HG03520 (cell line): ENCODE results near the gene KIF3C.
"Not testable (repeated sequence)": the region's sequence is repeated elsewhere in the genome, so short reads cannot be mapped to it uniquely, and the experiment has no call there.

Experiments used
- ATAC-seq: cut with Tn5 transposase; IDR thresholded peaks from one replicate; pipeline ENCODE4 v1.9.1; 2021; ENCODE audit warnings: mild to moderate bottlenecking, moderate library complexity; ENCODE audit not compliant: unreplicated experiment

Gene KIF3C

DNA sequence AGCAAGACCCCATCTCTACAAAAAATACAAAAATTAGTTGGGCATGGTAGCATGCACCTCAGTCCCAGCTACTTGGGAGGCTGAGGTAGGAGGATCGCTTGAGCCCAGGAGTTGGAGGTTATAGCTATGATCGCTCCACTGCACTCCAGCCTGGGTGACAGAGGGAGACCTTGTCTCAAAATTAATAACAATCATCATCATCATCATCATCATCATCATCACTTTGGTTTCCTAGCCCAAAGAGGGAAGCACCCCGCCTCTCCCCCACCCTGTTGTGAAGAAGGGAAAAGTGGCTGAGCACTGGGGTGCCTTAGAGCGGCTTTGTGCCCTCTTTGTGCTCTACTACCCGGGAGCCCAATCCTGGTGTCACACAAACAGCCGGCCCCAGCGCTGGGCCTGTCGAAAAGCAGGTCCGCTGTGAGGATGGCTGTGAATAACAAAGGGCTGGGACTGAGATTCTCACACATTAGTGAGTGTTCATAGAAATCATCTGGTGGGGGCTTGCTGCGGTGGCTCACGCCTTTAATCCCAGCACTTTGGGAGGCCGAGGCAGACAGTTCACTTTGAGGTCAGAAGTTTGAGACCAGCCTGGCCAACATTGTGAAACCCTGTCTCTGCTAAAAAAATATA lies 61.4 kb downstream of the KIF3C start:
- ATAC-seq: no peak

DNA sequence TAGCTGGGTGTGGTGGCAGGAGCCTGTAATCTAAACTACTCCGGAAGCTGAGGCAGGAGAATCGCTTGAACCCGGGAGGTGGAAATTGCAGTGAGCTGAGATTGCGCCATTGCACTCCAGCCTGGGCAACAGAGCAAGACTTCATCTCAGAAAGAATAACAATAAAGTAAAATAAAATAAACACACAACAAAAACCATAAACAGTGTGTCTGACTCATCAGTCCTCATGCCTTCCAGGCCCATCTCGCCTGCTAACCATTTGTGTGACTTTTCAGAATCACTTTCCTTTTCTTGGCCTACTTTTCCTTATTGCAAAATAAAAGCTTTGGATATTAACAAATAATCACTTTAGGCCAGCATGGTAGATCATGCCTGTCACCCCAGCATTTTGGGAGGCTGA lies 62.0 kb downstream of the KIF3C start:
- no peak for ATAC-seq

DNA sequence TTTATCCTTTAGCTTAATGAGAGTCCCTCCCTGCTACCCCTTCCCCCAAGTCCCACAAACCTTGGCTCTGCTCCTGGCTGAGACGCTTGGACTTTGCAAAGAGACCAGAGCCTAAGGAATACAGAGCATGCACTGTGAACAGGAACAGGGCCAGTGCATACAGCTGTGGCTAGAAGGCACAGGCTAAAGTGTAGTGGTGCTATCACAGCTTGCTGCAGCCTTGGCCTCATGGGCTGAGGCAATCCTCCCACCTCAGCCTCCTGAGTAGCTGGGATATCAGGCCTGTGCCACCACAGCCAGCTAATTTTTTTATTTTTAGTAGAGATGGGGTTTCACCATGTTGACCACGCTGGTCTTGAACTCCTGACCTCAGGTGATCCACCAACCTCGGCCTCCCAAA lies 64.5 kb downstream of the KIF3C start:
- ATAC-seq: no peak

DNA sequence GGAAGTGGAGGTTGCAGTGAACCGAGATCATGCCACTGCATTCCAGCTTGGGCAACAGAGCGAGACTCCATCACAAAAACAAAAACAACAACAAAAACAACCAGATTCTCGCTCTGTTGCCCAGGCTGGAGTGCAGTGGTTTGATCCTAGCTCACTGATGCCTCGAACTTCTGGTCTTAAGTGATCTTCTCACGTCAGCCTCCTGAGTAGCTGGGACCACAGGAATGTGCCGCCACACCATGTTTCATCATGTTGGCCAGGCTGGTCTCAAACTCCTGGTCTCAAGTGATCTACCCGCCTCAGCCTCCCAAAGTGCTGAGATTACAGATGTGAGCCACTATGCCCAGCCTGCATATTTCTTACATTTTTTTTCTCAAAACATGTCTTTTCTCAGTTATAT lies 64.9 kb downstream of the KIF3C start:
- not testable (repeated sequence) for ATAC-seq

DNA sequence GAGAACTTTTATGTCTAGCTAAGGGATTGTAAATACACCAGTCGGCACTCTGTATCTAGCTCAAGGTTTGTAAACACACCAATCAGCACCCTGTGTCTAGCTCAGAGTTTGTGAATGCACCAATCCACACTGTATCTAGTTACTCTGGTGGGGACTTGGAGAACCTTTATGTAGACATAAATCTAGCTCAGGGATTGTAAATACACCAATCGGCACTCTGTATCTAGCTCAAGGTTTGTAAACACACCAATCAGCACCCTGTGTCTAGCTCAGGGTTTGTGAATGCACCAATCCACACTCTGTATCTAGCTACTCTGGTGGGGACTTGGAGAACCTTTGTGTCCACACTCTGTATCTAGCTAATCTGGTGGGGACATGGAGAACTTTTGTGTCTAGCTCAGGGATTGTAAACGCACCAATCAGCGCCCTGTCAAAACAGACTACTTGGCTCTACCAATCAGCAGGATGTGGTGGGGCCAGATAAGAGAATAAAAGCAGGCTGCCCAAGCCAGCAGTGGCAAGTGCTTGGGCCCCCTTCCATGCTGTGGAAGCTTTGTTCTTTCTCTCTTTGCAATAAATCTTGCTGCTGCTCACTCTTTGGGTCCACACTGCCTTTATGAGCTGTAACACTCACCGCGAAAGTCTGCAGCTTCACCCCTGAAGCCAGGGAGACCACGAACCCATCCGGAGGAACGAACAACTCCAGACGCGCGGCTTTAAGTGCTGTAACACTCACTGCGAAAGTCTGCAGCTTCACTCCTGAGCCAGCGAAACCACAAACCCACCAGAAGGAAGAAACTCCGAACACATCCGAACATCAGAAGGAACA lies 66.1 kb downstream of the KIF3C start:
- not testable (repeated sequence) for ATAC-seq

DNA sequence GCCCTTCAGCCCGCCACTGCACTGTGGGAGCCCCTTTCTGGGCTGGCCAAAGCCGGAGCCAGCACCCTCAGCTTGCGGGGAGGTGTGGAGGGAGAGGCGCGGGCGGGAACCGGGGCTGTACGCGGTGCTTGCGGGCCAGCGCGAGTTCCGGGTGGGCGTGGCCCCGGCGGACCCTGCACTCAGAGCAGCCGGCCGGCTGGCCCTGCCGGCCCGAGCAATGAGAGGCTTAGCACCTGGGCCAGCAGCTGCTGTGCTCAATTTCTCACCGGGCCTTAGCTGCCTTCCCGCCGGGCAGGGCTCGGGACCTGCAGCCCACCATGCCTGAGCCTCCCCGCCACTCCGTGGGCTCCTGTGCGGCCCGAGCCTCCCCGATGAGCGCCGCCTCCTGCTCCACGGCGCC lies 66.9 kb downstream of the KIF3C start:
- ATAC-seq: not testable (repeated sequence)

DNA sequence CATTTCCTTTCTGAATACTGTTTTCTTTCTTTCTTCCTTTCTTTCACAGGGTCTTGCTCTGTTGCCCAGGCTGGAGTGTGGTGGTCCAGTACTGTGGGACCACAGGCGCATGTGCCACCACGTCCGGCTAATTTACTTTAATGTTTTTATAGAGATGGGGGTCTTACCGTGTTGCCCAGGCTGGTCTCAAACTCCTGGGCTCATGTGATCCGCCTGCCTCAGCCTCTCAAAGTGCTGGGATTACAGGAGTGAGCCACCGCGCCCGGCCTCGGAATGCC lies 68.7 kb downstream of the KIF3C start:
- ATAC-seq: not testable (repeated sequence)

DNA sequence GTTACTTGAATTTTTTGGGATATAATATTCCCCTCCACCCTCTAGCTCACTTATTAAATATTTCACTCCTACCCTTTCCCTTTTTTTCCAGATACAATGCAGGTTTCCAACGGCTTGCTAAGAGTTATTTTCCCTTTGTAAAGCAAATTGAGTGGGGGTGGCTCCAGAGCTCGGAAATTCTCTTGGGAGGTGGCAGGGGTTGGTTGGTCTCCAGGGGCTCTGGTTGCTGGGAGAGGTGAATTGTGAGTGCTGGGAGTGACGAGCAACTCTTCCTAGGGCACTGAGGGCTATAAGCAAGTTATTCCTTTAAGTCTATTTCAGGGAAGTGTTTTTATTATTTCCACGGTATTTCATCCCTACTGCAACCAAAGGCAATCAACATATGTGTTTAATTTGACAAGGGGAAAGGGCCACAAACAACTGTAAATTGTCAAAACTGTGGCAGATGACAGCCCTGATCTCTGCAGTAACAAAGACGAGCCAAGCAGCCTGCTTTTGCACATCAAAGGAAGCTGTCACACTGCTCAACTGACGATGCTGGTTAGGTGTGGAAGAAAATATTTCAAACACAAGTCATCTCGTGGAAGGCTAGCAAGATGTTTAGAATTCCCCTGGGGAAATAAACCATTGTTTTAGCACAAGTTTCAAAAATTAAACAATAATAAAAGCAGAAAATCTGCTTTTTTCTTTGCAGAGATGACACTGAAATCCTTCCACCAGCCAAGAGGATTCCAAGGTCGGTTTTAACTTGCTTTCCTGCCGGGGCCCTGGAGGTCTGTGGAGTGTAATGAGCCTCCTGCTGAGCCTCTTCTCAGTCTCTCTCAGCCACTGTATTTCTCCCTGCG lies 69.2 kb downstream of the KIF3C start:
- ATAC-seq: no peak

DNA sequence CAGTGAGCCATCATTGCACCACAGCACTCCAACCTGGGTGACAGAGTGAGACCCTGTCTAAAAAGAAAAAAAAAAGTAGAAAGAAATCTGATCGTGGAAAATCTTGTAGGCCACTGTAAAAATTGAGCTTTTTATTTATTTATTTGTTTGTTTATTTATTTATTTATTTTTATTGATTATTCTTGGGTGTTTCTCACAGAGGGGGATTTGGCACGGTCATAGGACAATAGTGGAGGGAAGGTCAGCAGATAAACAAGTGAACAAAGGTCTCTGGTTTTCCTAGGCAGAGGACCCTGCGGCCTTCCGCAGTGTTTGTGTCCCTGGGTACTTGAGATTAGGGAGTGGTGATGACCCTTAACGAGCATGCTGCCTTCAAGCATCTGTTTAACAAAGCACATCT lies 72.7 kb downstream of the KIF3C start:
- ATAC-seq: not testable (repeated sequence)

DNA sequence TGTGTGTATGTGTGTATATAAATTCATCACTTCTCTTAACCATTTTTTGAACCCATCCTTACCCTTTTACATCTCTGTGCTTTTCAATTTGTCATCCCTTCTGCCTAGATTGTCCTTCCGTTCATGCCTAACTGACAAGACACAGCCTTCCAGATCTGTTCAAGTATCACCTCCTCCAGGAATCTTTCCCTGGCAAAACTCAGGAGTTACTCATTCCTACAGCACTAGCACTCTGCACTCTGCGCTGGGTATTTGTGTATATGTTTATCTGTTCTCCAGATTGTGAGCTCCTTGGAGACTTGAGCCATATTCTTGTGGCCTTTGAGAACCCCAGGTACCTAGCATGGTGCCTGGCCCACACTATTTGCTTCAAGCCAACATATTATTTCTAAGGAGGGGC lies 77.2 kb downstream of the KIF3C start:
- no peak for ATAC-seq

DNA sequence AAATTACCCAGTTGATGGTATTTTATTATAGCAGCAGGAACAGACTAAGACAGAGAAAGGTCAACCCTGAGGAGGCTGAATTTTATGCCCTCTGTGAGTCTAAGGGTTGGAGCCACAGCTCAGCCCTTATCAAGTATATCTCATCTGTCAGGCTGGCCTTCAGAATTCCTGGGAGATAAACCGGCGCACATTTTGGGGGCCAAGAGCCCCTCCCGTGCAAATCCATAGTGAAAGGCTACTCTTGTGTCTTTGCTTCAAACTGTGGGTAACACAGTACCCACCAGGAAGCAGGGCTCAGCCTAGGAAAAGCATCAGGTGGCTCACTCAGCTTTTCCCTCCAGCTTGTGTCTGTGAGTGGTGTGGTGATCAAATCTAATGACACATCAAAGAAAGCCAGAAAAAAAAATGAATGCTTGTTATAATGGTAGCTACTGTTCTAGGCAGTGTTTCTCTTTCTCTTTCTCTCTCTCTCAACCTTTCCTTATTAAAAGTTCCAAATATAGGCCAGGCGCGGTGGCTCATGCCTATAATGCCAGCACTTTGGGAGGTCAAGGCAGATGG lies 79.0 kb downstream of the KIF3C start:
- ATAC-seq: no peak

DNA sequence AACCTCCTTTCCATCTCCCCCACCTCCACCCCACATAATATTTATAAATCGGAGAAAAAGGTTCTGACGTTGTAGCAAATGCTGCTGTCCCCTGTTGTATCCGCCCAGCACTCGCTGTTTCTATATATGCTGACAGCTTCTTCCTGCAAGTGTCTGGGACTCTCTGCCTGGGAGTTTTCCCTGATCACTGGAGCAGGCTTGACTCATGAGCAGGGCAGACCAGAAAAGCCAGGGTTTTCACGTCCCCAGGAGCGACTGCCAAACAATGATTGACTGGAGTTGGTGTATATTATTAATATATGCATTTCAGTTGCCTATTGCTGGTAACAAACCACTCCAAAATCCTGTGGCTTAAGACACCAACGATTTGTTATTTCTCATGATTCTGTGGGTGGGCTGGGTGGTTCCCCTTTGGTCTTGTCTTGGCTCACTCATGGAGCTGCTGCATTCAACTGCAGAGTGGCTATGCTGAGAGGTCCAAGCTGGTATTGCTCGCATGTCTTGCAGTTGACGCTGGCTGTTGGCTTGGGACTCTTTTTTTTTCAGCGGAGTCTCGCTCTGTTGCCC lies 82.8 kb downstream of the KIF3C start:
- ATAC-seq: no peak

DNA sequence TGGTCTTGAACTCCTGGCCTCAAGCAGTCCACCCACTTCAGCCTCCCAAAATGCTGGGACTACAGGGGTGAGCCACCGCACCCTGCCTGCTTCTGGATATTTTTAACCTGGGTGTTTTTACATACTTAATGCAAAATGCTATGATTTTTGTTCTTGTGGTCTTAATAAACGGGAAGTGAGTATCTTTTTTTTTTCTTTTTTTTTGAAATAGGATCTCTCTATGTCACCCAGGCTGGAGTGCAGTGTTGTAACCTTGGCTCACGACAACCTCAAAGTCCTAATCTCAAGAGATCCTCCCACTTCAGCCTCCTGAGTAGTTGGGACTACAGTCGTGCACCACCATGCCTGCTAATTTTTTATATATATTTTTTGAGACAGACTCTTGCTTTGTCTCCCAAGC lies 84.8 kb downstream of the KIF3C start:
- ATAC-seq: no peak

DNA sequence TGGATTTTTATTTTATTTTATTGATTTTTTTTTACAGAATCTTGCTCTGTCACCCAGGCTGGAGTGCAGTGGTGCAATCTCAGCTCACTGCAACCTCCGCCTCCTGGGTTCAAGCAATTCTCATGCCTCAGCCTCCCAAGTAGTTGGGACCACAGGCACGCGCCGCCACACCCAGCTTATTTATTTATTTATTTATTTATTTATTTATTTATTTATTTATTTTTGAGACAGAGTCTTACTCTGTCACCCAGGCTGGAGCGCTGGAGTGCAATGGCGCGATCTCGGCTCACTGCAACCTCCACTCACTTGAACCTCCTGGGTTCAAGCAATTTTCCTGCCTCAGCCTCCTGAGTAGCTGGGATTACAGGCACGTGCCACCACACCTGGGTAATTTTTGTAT lies 86.0 kb downstream of the KIF3C start:
- not testable (repeated sequence) for ATAC-seq

DNA sequence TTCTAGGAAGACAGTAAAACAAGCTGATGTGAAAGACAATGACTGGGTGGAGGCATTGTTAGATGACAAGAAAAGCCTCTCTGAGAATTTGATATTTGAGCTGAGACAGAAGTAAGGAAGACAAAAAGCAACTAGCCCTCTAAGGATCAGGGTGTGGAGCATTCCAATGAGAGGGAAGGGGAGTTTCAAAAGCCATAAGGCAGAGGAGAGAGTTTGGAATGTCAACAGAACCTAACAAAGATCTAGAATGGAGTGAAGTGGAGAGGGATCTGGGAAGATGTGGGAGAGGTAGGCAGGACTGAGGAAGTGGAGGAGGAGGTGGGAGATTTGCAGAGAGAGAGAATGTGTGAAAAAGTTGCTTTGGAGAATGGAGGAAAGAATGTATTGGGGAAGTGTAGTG lies 86.7 kb downstream of the KIF3C start:
- ATAC-seq: no peak

DNA sequence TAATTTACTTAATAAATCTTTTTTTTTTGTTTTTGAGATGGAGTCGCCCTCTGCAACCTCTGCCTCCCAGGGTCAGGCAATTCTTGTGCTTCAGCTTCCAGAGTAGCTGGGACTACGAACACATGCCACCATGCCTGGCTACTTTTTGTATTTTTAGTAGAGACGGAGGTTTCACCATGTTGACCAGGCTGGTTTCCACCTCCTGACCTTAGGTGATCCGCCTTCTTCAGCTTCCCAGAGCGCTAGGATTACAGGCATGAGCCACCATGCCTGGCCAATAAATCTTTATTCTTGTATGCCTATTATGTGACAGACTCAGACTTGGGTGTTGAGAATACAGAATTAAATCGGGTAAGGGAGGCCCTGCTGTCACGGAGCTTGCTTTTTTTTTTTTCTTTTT lies 87.3 kb downstream of the KIF3C start:
- no peak for ATAC-seq

DNA sequence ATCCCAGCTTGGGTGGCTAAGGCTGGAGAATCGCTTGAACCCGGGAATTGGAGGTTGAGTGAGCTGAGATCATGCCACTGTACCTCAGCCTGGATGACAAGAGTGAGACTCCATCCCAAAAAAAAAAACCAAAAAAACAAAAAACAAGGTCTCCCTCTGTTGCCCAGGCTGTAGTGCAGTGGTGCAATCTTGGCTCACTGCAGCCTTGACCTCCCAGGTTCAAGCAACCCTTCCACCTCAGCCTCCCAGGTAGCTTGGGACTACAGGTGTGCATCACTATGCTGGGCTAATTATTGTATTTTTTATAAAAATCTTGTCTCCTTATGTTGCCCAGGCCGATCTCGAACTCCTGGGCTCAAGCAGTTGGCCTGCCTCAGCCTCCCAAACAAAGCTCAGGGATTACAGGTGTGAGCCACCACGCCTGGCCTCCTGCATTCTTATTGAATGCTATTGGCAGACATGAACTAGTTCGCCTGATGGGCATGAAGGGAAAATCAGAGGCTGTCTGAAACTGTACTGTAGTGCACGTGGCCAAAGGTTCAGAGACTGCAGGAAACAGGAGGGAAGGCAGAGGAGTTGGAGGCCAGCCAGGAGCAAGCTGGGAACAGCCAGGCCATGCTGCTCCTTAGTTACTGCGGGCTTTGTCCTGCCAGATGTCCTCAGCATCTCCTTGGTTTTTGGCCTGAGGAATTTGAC lies 88.0 kb downstream of the KIF3C start:
- no peak for ATAC-seq

DNA sequence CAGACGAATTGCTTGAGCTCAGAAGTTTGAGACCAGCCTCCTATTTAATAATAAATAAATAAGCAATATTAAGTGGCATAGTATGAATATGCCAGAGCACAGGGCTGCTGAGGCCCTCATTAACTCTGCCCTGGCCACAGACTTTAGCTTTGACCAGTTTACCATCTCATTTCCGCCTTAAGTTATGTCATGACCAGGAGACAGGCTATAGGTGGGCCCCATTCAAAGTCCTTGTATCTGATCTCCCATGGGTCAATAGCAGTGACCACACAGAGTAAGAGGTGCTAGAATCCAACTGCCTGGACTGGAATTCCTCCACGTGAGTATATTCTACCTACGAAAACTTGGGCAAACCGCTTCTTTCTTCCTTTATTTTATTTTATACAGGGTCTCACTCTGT lies 90.6 kb downstream of the KIF3C start:
- no peak for ATAC-seq

DNA sequence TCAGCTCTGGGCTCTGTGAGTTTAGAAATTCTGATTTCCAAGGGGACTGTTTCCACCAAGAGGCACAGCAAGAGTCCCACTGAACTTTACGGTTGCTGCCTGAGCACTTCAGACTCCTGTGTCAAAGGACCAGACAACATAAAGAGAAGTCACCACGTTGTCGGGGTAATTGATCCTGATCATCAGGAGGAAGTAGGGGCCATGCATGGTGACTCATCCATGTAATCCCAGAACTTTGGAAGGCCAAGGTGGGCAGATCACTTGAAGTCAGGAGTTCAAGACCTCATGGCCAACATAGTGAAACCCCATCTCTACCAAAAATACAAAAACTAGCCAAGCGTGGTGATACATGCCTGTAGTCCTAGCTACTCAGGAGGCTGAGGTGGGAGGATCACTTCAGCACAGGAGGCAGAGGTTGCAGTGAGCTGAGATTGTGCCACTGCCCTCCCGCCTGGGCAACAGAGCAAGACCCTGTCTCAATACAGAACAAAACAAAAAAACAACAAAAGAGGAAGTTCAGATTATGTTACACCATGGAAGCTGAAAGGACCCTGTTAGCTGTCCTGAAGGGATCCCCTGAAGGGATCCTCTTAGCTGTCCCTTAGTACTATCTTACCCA lies 94.6 kb downstream of the KIF3C start:
- ATAC-seq: no peak

DNA sequence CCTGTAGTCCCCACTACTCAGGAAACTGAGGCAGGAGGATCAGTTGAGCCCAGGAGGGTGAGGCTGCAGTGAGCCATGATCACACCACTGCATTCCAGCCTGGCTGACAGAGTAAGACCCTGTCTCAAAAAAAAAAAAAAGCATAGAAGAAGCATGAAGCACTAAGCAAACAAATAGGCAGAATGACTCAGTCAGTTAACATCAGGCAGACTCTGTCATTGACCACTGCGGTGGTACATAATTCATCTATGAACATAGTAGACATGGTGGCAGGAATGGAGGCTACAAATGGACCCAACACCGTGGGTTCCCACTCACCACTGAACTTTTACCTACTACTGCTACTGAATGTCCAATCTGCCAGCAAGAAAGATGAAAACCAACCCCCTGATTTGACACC lies 96.4 kb downstream of the KIF3C start:
- ATAC-seq: no peak
